GM23248 (cell line): ENCODE results near the gene SMC2.

Source experiments
- EZH2 ChIP-seq: fragments of 200-600 bp; sonication (generic); IDR thresholded peaks from 2 replicates; pipeline ENCODE4 v1.6.1; 2018; ENCODE audit warnings: antibody characterized with exemption, mild to moderate bottlenecking; ENCODE audit not compliant: insufficient read depth, poor library complexity, severe bottlenecking
- EZH2phosphoT487 ChIP-seq: fragments of 200-600 bp; sonication (generic); IDR thresholded peaks from 2 replicates; pipeline ENCODE4 v1.6.1; 2018; ENCODE audit warnings: antibody characterized with exemption, moderate library complexity, mild to moderate bottlenecking, low read depth; ENCODE audit not compliant: insufficient read depth

GRCh38 chr9:104087894-104088293, 6.2 kb upstream of the SMC2 start:
- TF ChIP-seq EZH2phosphoT487 (no peak), EZH2 (no peak)
